HepG2 (cell line): ENCODE data around the gene SEC14L5. TPM values are rescaled to one million over a fixed set of nuclear protein-coding genes. Genes with fewer than 3 reads are reported as not detected.

ENCODE experiments used
- ARNT ChIP-seq: fragments of 450-650 bp; IDR thresholded peaks from 2 replicates; pipeline ENCODE4 v1.6.1; 2017
- CBFB ChIP-seq: sonication (generic); formaldehyde crosslinking; IDR thresholded peaks from 2 replicates; pipeline ENCODE4 v1.4.0; 2020; ENCODE audit warnings: missing genetic modification reagents
- MAFG ChIP-seq: sonication (generic); formaldehyde crosslinking; IDR thresholded peaks from 2 replicates; pipeline ENCODE4 v1.5.1; 2020; ENCODE audit warnings: mild to moderate bottlenecking, missing genetic modification reagents
- NAIF1 ChIP-seq: sonication (generic); formaldehyde crosslinking; IDR thresholded peaks from 2 replicates; pipeline ENCODE4 v1.5.0; 2020; ENCODE audit warnings: mild to moderate bottlenecking, missing genetic modification reagents, borderline replicate concordance
- PHF20 ChIP-seq: sonication (generic); formaldehyde crosslinking; IDR thresholded peaks from 2 replicates; pipeline ENCODE4 v1.5.0; 2020; ENCODE audit warnings: mild to moderate bottlenecking, missing genetic modification reagents
- SMARCE1 ChIP-seq: fragments of 450-650 bp; IDR thresholded peaks from 2 replicates; pipeline ENCODE4 v1.6.1; 2017; ENCODE audit warnings: borderline replicate concordance
- TAF1 ChIP-seq: sonication (generic); formaldehyde crosslinking; IDR thresholded peaks from 2 replicates; pipeline ENCODE4 v1.4.0; 2020; ENCODE audit warnings: missing genetic modification reagents
- TEAD3 ChIP-seq: optimal IDR thresholded peaks from 2 replicates; pipeline ENCODE3; 2016; ENCODE audit warnings: borderline replicate concordance
- ZBTB39 ChIP-seq: sonication (generic); formaldehyde crosslinking; IDR thresholded peaks from 2 replicates; pipeline ENCODE4 v1.5.0; 2020; ENCODE audit warnings: missing genetic modification reagents
- ZNF333 ChIP-seq: sonication (generic); formaldehyde crosslinking; IDR thresholded peaks from 2 replicates; pipeline ENCODE4 v1.4.0; 2020; ENCODE audit warnings: mild to moderate bottlenecking, missing genetic modification reagents, borderline replicate concordance
- ZNF430 ChIP-seq: sonication (generic); formaldehyde crosslinking; IDR thresholded peaks from 2 replicates; pipeline ENCODE4 v1.9.0; 2021; ENCODE audit warnings: mild to moderate bottlenecking, missing genetic modification reagents
- ZNF646 ChIP-seq: sonication (generic); formaldehyde crosslinking; IDR thresholded peaks from 2 replicates; pipeline ENCODE4 v1.9.0; 2021; ENCODE audit warnings: mild to moderate bottlenecking, missing genetic modification reagents
- ZNF773 ChIP-seq: sonication (generic); formaldehyde crosslinking; IDR thresholded peaks from 2 replicates; pipeline ENCODE4 v1.4.0; 2020; ENCODE audit warnings: missing genetic modification reagents, borderline replicate concordance
- ZNF781 ChIP-seq: sonication (generic); formaldehyde crosslinking; IDR thresholded peaks from 2 replicates; pipeline ENCODE4 v1.5.1; 2020; ENCODE audit warnings: borderline replicate concordance, mild to moderate bottlenecking, missing genetic modification reagents; ENCODE audit errors: not compliant biosample characterization
- ZNF788 ChIP-seq: sonication (generic); formaldehyde crosslinking; IDR thresholded peaks from 2 replicates; pipeline ENCODE4 v1.5.0; 2020; ENCODE audit warnings: mild to moderate bottlenecking, missing genetic modification reagents, borderline replicate concordance
- polyA plus RNA-seq, 8 experiments: library from polyadenylated mRNA; depleted of rRNA in 3 of 8; stranded (reverse) in 7 of 8; unstranded in 1 of 8; fragments of >200 nt; fragmentation: Illumina TruSeq in 4 of 8; extraction: Trizol in 4 of 8; gene quantifications; 2 replicates each; pipeline versions ENCODE4 v1.2.1 to v1.2.3, GENCODE V29; 2011 to 2016; ENCODE audit warnings: low read depth in 4 of 8, missing spikeins in 1 of 8, mixed read lengths in 1 of 8; ENCODE audit not compliant: insufficient read depth in 1 of 8
- total RNA-seq, 5 experiments: library from RNA; depleted of rRNA; stranded (reverse); fragments of >200 nt; fragmentation: Illumina TruSeq; extraction: Trizol; gene quantifications; 2 replicates each; pipeline ENCODE4 v1.2.3, GENCODE V29; 2016; ENCODE audit warnings: low read depth in 1 of 5

SEC14L5 gene
- total and polyA plus RNA-seq, 2 of the 13 experiments (the other 11 are each of a cell fraction or from before 2014, with no cell fraction given), result 0.40 to 0.42 TPM

- no peak for TF ChIP-seq ZNF788
- no peak for TF ChIP-seq CBFB (CRISPR knock-in tag)
- no peak for TF ChIP-seq ZBTB39 (CRISPR knock-in tag)
- no peak for TF ChIP-seq PHF20 (CRISPR knock-in tag)
- TF ChIP-seq NAIF1 (CRISPR knock-in tag), result no peak
- TF ChIP-seq MAFG (CRISPR knock-in tag), result no peak
- peak; percentile 30 for TF ChIP-seq TEAD3
- TF ChIP-seq ZNF773 (CRISPR knock-in tag), result no peak
- TF ChIP-seq ZNF430 (CRISPR knock-in tag), result no peak
- peak; percentile 34; the same call in 1 of the 2 replicates for TF ChIP-seq ZNF646
- no peak for TF ChIP-seq ZNF333 (CRISPR knock-in tag)
- no peak for TF ChIP-seq TAF1 (CRISPR knock-in tag)
- no peak for TF ChIP-seq ZNF781 (CRISPR knock-in tag)
- TF ChIP-seq SMARCE1, result no peak
- no peak for TF ChIP-seq ARNT
Observed at GRCh38 chr16:5064915-5065314, 106.8 kb downstream of the SEC14L5 start (continued).
